ENCODE measurements around the gene PAOX.
A peak's percentile ranks its signal among the peaks of the same experiment; 100 is the strongest.

The PAOX gene

DNA sequence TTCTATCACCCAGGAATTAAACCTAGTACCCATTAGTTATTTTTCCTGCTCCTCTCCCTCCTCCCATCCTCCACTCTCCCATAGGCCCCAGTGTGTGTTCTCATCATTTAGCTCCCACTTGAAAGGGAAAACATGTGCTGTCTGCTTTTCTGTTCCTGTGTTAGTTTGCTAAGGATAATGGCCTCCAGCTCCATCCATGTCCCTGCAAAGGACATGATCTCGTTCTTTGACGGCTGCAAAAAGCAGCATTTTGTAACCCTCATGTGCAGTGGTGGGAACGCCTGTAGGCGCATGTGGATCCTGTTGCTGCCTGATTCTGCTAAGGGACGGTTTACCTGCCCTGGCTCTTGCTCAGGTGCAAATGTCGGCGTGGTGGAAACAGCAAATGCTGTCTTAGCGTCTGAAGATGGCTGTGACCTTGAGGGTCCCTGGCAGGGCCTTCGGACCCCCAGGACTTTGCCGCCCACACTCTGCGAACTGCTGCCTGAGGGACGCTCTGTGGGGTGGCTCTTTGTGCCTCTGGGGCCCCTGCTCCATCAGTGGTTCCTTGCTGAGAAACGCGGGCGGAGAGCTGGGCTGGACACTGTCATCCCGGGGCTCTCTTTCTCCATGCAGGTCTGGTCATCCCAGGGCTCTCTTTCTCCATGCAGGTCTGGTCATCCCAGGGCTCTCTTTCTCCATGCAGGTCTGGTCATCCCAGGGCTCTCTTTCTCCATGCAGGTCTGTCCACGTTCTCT, 9.3 kb downstream of the PAOX start:
- no peak for DNase-seq (ENCODE audit: low read depth)

DNA sequence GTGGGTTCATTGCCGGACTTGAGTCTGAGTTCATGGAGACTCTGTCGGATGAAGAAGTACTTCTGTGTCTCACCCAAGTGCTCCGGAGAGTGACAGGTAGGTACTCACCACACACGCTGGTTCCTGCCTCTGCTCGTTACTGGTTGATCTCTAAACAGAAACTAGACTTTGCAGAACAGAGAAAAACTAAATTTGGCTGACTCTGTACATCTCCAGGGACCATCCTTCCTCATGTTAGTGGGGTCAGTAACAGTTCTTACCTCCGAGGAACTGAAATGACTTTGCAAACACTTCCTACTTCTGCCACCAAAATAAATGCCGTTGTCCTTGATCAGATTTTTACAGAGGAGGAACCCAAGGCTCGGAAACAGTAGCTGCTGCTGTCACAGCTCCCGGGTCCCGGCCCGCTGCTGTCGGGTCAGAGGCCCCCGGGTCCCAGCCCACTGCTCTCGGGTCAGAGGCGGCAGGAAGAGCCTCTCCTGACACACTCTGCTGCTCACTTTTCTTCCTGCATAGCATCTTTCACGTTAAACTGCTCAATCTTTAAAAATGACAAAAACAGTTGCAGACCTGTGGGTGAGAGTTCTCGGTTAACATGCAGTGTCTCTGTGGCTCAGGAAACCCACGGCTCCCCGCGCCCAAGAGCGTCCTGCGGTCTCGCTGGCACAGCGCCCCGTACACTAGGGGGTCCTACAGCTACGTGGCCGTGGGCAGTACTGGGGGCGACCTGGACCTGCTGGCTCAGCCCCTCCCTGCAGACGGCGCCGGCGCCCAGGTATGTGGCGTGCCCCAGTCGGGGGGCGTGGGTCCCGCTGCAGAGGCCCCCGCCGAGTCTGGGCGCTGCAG, 10.1 kb downstream of the PAOX start:
- DNase-seq (ENCODE audit: low read depth): no peak

DNA sequence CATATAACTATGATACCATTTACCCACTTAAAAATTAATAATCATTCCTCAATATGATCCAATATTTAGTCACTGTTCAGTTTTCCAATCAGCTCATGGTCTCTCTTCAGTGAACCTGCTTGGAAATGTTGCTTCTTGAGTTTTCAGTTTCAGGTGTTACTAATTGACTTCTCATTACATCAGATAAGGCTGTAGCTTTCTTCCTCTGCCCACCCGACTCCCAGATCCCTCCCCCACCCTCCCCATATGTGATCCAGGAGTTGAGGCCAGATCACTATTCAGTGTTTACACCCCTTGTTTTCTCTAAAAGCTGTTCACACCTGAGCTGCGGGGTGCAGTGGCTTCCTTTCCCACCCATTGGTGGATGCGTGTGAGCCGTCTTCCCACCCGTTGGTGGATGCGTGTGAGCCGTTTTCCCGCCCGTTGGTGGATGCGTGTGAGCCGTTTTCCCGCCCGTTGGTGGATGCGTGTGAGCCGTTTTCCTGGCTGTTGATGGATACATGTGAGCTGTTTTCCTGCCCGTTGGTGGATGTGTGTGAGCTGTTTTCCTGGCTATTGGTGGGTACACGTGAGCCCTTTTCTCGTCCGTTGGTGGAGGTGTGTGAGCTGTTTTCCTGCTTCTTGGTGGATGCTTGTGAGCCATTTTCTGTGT, 11.7 kb downstream of the PAOX start:
- no peak for DNase-seq (ENCODE audit: low read depth)

DNA sequence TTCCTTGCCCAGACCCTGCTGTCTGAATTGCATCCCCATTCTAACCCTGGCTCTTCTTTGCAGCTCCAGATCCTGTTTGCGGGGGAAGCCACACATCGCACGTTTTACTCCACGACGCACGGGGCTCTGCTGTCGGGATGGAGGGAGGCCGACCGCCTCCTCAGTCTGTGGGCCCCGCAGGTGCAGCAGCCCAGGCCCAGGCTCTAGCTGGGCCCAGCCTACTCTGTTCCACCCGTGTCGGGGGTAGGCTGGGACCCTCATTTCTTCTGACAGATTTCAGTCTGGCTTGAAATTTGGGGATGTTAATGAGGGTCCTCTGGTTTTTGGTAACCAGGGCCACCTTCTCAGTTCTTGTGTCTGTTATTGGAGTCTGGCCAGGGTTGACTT, 12.2 kb downstream of the PAOX start:
- no peak for DNase-seq (ENCODE audit: low read depth)

DNA sequence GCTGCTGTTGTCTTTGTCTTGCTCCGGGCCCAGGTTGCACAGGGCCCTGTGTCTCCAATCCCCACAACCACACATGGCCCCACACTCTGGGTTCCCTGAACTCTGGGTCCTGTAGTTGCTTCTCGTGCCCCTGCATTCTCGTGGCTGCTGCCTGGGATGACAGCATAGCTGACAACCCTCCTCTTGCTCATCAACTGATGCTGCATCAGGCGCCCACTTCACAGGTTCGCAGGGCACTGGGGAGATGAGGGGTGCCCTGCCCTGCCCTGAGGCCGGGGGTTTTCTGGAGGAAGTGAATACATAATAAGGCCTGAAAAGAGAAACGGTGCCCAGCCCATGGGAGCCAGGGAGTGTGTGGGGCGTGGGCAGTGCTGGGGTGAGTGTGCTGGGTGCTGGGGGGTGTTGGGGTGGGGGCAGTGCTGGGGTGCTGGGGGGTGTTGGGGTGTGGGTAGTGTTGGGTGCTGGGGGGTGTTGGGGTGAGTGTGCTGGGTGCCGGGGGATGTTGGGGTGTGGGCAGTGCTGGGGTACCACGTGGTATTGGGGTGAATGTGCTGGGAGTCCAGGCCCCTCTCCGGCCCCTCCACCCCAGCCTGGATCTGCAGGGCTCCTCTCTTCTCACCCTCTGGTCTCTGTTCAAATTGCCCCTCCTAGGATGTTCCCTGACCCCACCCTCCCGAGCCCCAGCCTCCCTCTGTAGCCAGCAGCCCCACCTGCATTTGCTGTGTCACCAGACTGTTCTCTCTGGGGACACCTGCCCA, 12.9 kb downstream of the PAOX start:
- DNase-seq (ENCODE audit: low read depth): no peak

DNA sequence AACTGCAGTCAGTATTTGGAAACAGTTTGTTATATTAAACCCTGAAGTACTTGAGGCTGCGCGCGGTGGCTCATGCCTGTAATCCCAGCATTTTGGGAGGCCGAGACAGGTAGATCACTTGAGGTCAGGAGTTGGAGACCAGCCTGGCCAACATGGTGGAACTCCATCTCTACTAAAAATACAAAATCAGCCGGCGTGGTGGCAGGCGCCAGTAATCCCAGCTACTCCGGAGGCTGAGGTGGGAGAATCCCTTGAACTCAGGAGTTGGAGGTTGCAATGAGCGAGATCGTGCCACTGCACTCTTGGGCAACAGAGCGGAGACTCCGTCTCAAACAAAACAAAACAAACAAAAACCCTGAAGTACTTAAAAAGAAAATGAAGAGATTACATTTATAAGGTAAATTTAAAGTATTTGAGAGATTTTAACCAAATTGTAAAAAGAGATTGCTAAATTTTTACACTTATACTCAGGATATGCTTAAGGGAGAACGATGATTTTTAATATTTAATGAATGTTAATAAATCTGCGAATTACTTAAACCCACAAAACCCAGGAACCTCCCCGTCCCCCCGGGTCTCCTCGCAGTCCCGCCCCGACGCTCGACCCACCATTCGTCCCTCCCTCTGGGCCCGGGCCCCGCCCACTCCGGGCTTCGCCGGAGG, 14.5 kb downstream of the PAOX start:
- DNase-seq (ENCODE audit: low read depth): no peak

DNA sequence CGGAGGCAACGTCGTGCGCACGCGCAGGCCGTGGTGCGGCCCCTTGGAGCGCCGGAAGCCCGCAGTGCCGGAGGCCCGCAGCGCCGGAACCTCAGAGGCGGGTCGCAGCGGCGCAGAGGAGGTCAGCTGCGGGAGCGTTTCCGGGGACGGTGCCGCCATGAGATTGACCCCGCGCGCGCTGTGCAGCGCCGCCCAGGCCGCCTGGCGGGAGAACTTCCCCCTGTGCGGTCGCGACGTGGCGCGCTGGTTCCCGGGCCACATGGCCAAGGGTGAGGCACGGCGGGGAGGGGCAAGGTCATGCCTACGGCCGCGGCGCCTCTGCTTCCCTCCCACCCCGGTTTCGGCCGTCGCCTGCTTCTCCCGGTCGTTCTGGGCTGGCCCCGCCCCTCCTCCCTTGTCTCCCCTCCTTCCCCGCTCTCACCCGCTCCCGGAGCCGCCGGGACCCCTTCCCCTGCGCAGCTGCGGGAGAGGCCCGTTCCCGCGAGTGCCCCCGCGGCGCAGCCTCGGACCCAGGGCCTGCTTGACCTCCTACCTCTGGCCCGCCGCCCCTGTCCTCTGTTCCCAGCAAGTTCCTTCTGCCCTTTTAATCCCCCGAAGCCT, 15.1 kb downstream of the PAOX start, which contains the start of gene MTG1:
TSS of gene MTG1 (plus strand) at position 94 of the 600 bp plus-strand sequence. CDS start at position 158, 64 bp downstream.
- peak; percentile 86 for DNase-seq (ENCODE audit: low read depth)

DNA sequence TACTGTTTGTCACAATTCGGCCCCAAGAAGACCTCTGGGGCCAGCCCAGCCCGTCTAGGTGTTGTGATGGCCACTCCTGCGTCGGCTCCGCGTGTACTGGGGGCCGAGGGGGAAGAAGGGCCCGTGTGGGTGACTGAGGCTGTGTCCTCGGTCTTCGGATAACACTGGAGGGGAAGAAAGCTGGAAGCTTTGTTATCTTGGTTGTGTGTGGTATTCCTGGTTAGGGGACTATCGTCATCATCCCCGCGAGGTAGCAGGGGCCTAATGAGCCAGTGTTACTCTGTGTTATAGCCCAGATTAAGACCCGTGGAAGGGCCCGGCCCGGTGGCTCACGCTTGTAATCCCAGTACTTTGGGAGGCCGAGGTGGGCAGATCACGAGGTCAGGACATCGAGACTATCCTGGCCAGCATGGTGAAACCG, 15.7 kb downstream of the PAOX start:
- no peak for DNase-seq (ENCODE audit: low read depth)

DNA sequence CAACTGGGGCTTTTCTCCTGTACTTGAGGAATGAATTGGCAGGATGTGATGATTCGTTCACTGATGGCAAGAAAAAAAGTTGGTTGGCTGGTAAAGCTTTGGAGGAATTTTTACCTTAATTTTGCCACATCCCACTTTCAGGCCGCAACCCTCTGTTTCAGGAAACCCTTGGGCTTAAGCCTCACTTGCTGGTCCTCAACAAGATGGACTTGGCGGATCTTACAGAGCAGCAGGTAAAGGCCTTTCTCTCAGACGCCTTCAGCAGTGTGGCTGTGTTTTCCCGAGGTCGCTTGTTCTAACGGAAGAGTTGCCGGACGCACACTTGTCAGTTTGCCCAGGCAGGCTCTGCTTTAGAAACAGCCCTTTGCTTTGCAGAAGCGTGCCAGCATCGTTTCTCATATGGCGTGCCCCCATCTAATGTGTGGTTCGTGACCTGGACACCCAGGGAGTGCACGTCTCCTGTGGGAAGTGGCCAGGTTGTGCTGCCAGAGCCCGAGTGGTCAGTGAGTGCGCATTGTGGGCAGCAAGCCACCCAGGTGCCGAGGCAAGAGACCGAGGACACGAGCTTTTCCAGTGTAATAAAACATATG, 17.1 kb downstream of the PAOX start:
- no peak for DNase-seq (ENCODE audit: low read depth)

DNA sequence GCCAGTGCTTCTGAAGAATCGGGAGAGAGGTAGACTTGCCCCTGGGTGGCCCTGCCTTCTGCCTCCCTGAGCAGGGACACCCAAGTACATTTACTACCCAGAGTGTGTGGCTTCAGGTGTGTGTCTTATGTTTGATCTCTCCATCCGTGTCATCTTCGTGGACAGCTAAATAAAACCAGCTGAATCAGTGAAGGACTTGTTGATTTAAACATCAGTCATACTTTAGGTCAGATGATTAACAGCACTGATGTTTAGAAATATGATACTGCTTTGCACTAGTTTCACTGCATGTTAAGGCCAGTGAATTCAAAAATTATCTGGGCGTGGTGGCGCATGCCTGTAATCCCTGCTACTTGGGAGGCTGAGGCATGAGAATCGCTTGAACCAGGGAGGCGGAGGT, 18.9 kb downstream of the PAOX start:
- DNase-seq (ENCODE audit: low read depth): no peak

DNA sequence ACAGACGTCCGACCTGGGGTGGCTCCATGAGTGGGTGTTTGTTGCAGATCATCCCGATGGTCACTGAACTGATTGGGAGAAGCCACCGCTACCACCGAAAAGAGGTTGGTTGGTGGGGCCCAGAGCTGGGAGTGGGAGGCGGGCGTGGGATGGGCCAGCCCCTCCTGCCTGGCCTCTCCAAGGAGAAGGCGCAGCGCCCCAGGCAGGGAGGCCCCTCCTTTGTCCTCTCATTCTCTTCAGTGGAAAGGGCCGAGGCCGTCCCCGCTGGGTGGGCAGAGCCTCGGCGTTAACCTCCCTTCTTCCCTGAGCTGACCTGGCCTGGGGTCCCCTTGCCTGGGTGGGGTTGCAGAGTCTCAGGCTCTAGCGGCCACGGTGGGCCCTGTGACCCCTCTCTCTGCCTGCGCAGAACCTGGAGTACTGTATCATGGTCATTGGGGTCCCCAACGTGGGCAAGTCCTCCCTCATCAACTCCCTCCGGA, 20.1 kb downstream of the PAOX start:
- DNase-seq (ENCODE audit: low read depth): no peak

DNA sequence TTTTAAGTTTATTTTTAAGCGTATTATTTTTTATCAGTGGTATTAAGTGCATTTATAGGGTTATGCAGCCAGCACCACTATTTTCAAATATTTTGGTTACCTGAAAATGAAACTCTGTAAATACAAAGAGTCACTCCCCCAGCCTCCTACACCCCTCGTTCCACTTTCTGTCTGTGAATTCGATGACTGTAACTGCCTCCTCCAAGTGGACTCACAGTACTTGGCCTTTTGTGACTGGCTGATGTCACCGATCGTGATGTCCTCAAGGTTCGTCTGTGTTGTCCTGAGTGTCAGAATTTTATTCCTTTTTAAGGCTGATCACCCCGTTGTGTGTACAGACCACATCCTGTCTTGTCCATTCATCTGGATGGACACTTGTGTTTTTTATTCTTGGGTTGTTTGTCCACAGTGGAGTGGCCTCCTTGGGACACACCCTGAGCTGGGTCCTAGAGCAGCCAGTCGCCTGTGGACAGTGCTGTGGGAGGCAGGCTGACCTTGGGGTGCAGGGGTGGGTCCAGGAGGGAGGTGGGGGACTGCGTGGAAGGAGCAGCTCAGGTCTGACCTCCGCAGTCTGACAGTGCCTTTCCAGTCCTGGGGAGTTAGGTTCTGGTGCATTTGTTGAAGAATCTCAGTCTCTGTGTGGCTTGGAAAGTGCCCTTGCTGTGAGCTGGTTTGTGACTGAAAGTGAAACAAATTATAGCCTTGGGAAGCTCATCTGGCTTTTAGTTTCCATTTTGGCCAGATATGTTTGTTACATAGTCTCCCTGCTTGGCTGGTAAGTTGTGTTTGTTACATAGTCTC, 21.8 kb downstream of the PAOX start:
- no peak for DNase-seq (ENCODE audit: low read depth)

DNA sequence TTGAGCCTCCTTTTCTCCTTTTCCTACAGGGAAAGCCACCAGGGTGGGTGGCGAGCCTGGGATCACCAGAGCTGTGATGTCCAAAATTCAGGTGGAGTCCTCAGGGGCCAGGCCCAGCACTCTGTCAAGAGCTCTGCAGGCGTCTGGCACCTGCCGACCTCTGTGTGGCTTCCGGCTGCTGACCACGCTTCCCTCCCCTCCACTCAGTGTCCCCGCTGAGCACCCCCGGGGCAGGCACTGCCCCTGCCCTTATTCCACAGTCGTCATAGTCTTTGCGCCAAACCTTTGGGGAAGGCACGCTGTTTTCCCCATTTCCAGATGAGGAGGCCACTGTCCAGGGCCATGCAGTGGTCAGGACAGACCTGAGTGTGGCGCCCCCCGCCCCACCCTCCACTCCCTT, 22.4 kb downstream of the PAOX start:
- DNase-seq (ENCODE audit: low read depth): no peak

DNA sequence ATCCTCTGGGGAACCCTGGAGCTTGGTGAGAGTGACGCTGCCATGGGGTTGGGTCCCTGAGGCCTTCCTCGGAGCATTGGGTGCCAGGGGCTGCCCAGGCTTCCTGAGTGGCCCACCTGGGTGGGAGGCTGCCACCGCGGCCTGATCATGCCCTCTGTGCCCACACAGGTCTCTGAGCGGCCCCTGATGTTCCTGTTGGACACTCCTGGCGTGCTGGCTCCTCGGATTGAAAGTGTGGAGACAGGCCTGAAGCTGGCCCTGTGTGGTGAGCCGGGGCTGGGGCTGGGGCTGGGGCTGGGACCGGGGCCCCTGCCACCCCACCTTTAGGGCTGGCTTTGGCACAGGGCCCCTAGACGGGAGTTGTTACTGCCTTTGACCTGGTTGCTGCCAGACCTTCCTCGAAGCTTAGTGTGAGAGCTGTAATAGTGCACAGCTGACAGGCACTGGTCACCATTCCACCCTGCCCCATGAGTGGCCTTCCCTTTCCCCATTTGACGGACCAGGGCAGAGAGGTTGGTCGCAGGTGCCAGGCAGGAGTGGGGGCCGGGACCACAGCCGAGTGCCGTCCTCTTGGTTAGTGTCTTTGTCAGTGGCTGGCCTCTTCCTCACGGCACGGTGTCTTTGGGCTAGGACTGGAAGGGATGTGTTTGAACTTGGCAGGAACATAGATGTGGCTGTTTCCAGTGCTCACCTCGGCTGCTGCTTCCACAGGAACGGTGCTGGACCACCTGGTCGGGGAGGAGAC, 23.1 kb downstream of the PAOX start:
- no peak for DNase-seq (ENCODE audit: low read depth)

DNA sequence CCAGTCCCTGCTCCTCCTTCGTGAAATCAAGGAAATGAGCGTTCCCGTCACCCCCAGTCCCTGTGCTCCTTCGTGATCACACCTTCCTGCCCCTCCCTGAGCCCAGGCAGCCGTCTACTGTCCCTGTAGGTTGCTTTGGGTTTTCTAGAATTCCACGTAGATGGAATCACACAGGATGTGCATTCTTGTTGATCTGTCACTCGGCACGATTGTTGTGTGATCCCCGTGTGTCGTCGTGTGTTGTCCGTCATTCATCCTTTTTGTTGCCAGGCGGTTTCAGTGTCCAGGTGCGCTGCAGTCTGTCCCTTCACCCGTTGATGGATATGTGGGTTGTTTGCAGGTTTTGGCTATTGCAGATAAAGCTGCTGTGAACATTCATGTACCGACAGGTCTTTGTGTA, 24.3 kb downstream of the PAOX start:
- DNase-seq (ENCODE audit: low read depth): no peak

DNA sequence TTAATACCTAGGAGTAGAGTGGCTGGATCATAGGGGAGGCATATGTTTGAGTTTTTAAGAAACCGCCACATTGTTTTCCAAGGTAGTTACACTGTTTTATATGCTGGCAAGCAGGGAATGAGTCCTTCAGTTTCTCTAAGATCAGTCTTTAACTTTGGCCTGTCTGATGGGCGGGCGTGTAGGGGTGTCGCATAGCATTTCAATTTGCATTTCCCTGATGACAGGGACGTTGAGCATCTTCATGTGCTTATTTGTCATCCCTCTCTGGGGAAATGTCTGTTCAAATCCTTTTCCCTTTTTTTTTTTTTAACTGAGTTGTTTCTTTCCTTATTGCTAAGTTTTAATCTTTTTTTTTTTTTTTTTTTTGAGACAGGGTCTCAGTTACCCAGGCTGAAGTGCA, 24.7 kb downstream of the PAOX start:
- DNase-seq (ENCODE audit: low read depth): no peak

DNA sequence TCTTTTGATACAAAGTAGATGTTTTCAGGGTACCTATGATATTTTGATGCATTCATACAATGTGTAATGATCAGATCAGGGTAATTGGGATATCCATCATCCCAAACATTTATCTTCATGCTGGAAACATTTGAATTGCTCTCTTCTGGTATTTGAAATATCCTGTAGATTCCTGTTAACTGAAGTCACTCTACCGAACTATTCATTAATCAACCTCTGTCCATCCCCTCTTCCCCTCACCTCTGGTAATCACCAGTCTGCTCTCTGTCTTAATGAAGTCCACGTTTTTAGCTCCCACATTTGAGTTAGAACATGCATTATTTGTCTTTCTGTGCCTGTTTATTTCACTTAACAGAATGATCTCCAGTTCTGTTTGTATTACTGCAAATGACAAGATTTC, 26.2 kb downstream of the PAOX start:
- no peak for DNase-seq (ENCODE audit: low read depth)

DNA sequence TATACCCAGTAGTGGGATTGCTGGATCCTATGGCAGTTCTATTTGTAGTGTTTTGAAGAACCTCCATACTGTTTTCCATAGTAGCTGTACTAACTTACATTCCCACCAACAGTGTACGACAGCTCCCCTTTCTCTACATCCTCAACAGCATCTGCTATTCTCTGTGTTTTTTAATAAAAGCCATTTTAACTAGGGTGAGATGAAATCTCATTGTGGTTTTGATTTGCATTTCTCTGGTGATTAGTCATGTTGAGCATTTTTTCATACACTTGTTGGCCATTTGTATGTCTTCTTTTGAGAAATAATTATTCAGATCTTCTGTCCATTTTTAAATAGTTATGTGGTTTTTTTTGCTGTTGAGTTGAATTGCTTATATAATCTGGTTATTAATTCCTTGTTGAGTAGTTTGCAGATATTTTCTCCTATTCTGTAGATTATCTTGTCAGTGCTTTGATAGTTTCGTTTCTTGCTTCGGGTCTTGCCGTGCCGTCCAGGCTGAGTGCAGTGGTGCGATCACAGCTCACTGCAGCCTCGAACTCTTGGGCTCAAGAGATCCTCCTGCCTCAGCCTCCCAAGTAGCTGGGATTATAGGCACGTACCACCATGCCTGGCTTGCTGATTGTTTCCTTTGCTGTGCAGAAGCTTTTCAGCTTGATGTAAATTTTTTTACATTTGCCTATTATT, 26.9 kb downstream of the PAOX start:
- no peak for DNase-seq (ENCODE audit: low read depth)

Data from stimulated activated CD8-positive, alpha-beta memory T cell treated with anti-CD3 and anti-CD28 coated beads, Interleukin-15, amount 100 ng/mL, for 1 hour (primary cell).